ENCODE data around the gene CSMD2.

Gene CSMD2

GRCh38 chr1:33468967-33469366, 696.1 kb downstream of the CSMD2 start:
- FAIRE-seq (no peak), DNase-seq (ENCODE audit: insufficient read length) (no peak)
- TF ChIP-seq POLR2AphosphoS5 (IDR thresholded peaks at IDR 0.05; ENCODE audit: low read depth, low read length) (no peak), TAF1 (IDR thresholded peaks at IDR 0.05; ENCODE audit: borderline replicate concordance, low read depth, low read length) (no peak), POLR2A (IDR thresholded peaks at IDR 0.05; ENCODE audit: low read depth, low read length) (no peak)

GRCh38 chr1:33468531-33468930, 696.5 kb downstream of the CSMD2 start:
- TF ChIP-seq POLR2AphosphoS5 (IDR thresholded peaks at IDR 0.05; ENCODE audit: low read depth, low read length): no peak
- no peak for TF ChIP-seq TAF1 (IDR thresholded peaks at IDR 0.05; ENCODE audit: borderline replicate concordance, low read depth, low read length)
- no peak for TF ChIP-seq POLR2A (IDR thresholded peaks at IDR 0.05; ENCODE audit: low read depth, low read length)
- no peak for FAIRE-seq
- no peak for DNase-seq (ENCODE audit: insufficient read length)

- FAIRE-seq (no peak), DNase-seq (ENCODE audit: insufficient read length) (no peak)
- TF ChIP-seq POLR2AphosphoS5 (IDR thresholded peaks at IDR 0.05; ENCODE audit: low read depth, low read length): no peak
- TF ChIP-seq TAF1 (IDR thresholded peaks at IDR 0.05; ENCODE audit: borderline replicate concordance, low read depth, low read length): no peak
- TF ChIP-seq POLR2A (IDR thresholded peaks at IDR 0.05; ENCODE audit: low read depth, low read length): no peak
Observed at GRCh38 chr1:33468011-33468410, 697.0 kb downstream of the CSMD2 start.

GRCh38 chr1:33466159-33466558, 698.9 kb downstream of the CSMD2 start:
- TF ChIP-seq POLR2A (IDR thresholded peaks at IDR 0.05; ENCODE audit: low read depth, low read length) (no peak), TAF1 (IDR thresholded peaks at IDR 0.05; ENCODE audit: borderline replicate concordance, low read depth, low read length) (no peak), POLR2AphosphoS5 (IDR thresholded peaks at IDR 0.05; ENCODE audit: low read depth, low read length) (no peak)

GRCh38 chr1:33465316-33465715, 699.7 kb downstream of the CSMD2 start:
- DNase-seq (ENCODE audit: insufficient read length) (no peak), FAIRE-seq (no peak)
- no peak for TF ChIP-seq TAF1 (IDR thresholded peaks at IDR 0.05; ENCODE audit: borderline replicate concordance, low read depth, low read length)
- TF ChIP-seq POLR2AphosphoS5 (IDR thresholded peaks at IDR 0.05; ENCODE audit: low read depth, low read length): no peak
- no peak for TF ChIP-seq POLR2A (IDR thresholded peaks at IDR 0.05; ENCODE audit: low read depth, low read length)

More at GRCh38 chr1:33466159-33466558, 698.9 kb downstream of the CSMD2 start:
- FAIRE-seq (no peak), DNase-seq (ENCODE audit: insufficient read length) (no peak)

GRCh38 chr1:33464552-33464951, 700.5 kb downstream of the CSMD2 start:
- DNase-seq (ENCODE audit: insufficient read length): no peak
- FAIRE-seq: no peak
- no peak for TF ChIP-seq POLR2A (IDR thresholded peaks at IDR 0.05; ENCODE audit: low read depth, low read length)
- no peak for TF ChIP-seq TAF1 (IDR thresholded peaks at IDR 0.05; ENCODE audit: borderline replicate concordance, low read depth, low read length)
- no peak for TF ChIP-seq POLR2AphosphoS5 (IDR thresholded peaks at IDR 0.05; ENCODE audit: low read depth, low read length)

Measured in GM12892 (cell line).